Hepatocyte (in vitro differentiated cells): ENCODE data around the gene ACAP3.

ENCODE experiments used
- CTCF ChIP-seq: fragments of 200-600 bp; sonication (generic); IDR thresholded peaks from 2 replicates; pipeline ENCODE4 v1.5.1; 2016; ENCODE audit warnings: antibody characterized with exemption, mild to moderate bottlenecking; ENCODE audit not compliant: poor library complexity
- EZH2 ChIP-seq: fragments of 200-600 bp; sonication (generic); IDR thresholded peaks from 2 replicates; pipeline ENCODE4 v1.6.1; 2016; ENCODE audit warnings: antibody characterized with exemption, mild to moderate bottlenecking, borderline replicate concordance
- EZH2phosphoT487 ChIP-seq: fragments of 200-600 bp; sonication (generic); IDR thresholded peaks from one replicate; pipeline ENCODE4 v1.6.1; 2018; ENCODE audit warnings: antibody characterized with exemption, mild to moderate bottlenecking, low read depth, moderate library complexity; ENCODE audit not compliant: unreplicated experiment, severe bottlenecking

- TF ChIP-seq EZH2phosphoT487, result no peak
- no peak for TF ChIP-seq CTCF
- TF ChIP-seq EZH2, result no peak
These were observed 34.9 kb upstream of the ACAP3 start for GRCh38 chr1:1342584-1343115.
